Measurements from ENCODE around the gene ARHGEF39. TPM values are rescaled to one million over a fixed set of nuclear protein-coding genes. Genes with fewer than 3 reads are reported as not detected.

The ARHGEF39 gene
- total RNA-seq, 4 donors from 2014 or later = 0.52 to 2.2 (median 0.81) TPM

DNA sequence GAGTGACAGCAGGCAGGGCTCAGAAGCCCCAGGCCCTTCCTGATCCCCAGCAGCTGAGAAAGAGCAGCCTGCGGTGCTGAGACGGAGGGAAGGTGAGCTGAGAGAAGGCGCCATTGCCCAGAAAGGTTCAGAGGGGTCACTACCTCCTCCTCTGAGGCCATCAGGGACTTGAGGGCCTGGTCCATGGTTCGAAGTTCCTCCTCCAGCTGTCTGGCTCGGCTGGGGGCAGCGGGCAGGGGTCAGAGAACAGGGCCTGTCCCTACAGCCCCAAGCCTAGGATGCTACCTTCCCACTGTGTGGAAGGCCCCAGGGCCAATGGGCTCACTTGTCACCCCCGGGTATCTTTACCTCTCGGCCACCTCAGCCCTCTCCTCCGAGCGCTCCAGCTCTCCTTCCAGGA is 19.9 kb upstream of the ARHGEF39 start:
- WGBS, 2 donors (ENCODE audit: low coverage in 1 of 2) = 30 to 59% methylated on average over 5 to 9 of the region's 10 CpGs
- no peak for ATAC-seq
- H3K9me3 ChIP-seq = no peaks in the 10 kb centered on the region
- peaks cover 0 to 66% (median 0%) of the 10 kb centered on the region in 3 donors for H3K4me1 ChIP-seq
- H3K4me3 ChIP-seq = peak overlapping the region; percentile 79 to 81
- H3K36me3 ChIP-seq = peaks cover 0 to 70% of the 10 kb centered on the region in 2 donors
- H3K27ac ChIP-seq = peak overlapping the region; percentile 96 to 99 (median 98)
- no peak for TF ChIP-seq POLR2A (IDR thresholded peaks at IDR 0.05)
- peak; percentile 30 for TF ChIP-seq POLR2AphosphoS5 (IDR thresholded peaks at IDR 0.05)
- H3K27me3 ChIP-seq = no peaks in the 10 kb centered on the region

DNA sequence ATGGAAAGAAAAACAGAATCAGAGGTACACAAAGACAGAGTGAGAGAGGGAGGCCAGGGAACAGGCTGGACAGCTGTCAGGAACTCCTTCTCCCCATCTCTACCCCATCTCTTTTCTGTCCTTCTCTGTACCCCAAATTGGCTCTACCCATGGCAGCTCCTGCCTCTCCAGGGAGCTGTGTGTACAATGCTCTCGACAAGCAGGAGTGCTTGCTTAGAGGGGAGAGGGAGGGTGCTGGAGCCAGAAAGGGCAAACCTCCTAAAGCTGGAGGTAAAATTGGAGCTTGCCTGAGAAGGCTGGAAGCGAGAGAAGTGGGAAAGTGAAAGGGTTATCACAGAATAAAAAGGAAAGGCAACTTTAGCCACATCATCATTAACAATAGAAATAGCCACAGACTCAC is 18.3 kb upstream of the ARHGEF39 start:
- Histone ChIP-seq H3K27ac (peak overlapping the region; percentile 96 to 99 (median 98)), H3K9me3 (no peaks in the 10 kb centered on the region), H3K4me1 (peaks cover 0 to 64% (median 0%) of the 10 kb centered on the region in 3 donors), H3K4me3 (peak overlapping the region; percentile 79 to 81), H3K36me3 (peaks cover 0 to 67% of the 10 kb centered on the region in 2 donors), H3K27me3 (no peaks in the 10 kb centered on the region)
- no peak for ATAC-seq
- peak; percentile 33 for TF ChIP-seq POLR2AphosphoS5 (IDR thresholded peaks at IDR 0.05)
- no peak for TF ChIP-seq EP300 (IDR thresholded peaks at IDR 0.05)
- TF ChIP-seq POLR2A (IDR thresholded peaks at IDR 0.05) = peak in 1 of 2 donors; percentile 5
- TF ChIP-seq, protein P1, sequence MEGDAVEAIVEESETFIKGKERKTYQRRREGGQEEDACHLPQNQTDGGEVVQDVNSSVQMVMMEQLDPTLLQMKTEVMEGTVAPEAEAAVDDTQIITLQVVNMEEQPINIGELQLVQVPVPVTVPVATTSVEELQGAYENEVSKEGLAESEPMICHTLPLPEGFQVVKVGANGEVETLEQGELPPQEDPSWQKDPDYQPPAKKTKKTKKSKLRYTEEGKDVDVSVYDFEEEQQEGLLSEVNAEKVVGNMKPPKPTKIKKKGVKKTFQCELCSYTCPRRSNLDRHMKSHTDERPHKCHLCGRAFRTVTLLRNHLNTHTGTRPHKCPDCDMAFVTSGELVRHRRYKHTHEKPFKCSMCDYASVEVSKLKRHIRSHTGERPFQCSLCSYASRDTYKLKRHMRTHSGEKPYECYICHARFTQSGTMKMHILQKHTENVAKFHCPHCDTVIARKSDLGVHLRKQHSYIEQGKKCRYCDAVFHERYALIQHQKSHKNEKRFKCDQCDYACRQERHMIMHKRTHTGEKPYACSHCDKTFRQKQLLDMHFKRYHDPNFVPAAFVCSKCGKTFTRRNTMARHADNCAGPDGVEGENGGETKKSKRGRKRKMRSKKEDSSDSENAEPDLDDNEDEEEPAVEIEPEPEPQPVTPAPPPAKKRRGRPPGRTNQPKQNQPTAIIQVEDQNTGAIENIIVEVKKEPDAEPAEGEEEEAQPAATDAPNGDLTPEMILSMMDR (IDR thresholded peaks at IDR 0.05) = no peak
- WGBS, 2 donors (ENCODE audit: low coverage in 1 of 2) = 40 to 63% methylated on average over 1 of the region's 2 CpGs

- Histone ChIP-seq H3K36me3 (peaks cover 0 to 60% of the 10 kb centered on the region in 2 donors), H3K27ac (peak overlapping the region; percentile 96 to 99 (median 98)), H3K27me3 (no peaks in the 10 kb centered on the region), H3K4me1 (peaks cover 0 to 58% (median 0%) of the 10 kb centered on the region in 3 donors), H3K4me3 (peak overlapping the region; percentile 79 to 81), H3K9me3 (no peaks in the 10 kb centered on the region)
- TF ChIP-seq POLR2A (IDR thresholded peaks at IDR 0.05) = peak in 1 of 2 donors; percentile 24
- TF ChIP-seq, protein P1 (IDR thresholded peaks at IDR 0.05) = no peak
- TF ChIP-seq EP300 (IDR thresholded peaks at IDR 0.05) = no peak
- TF ChIP-seq POLR2AphosphoS5 (IDR thresholded peaks at IDR 0.05) = peak; percentile 79
- ATAC-seq = no peak
- WGBS, 2 donors (ENCODE audit: low coverage in 1 of 2) = 41 to 48% methylated on average over 4 to 6 of the region's 10 CpGs
Observed at GRCh38 chr9:35682520-35683315, 17.7 kb upstream of the ARHGEF39 start.

DNA sequence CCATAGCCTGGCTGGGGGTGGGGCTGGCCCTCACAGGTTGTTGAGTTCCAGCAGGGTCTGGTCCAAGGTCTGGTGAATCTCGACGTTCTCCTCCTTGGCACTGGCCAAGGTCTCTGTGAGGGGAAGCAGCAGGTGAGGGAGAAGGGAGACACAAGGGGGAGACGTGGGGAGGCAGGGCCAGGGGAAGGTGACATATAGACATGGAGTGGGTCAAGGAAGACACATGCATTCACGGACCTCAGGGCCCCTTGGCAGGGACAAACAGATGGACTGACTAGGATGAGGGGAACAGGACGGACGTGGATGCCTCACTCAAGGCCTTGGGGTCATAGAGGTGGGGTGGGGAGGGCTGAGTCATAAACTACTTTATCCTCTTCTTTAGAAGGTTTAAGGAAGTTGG is 17.1 kb upstream of the ARHGEF39 start:
- Histone ChIP-seq H3K36me3 (peaks cover 0 to 54% of the 10 kb centered on the region in 2 donors), H3K27me3 (no peaks in the 10 kb centered on the region), H3K4me3 (peak overlapping the region in 1 of 2 donors; percentile 81), H3K9me3 (no peaks in the 10 kb centered on the region), H3K4me1 (peaks cover 0 to 58% (median 0%) of the 10 kb centered on the region in 3 donors), H3K27ac (peak overlapping the region; percentile 96 to 99 (median 98))
- TF ChIP-seq POLR2AphosphoS5 (IDR thresholded peaks at IDR 0.05) = peak; percentile 80
- TF ChIP-seq, protein P1 (IDR thresholded peaks at IDR 0.05) = no peak
- TF ChIP-seq EP300 (IDR thresholded peaks at IDR 0.05) = no peak
- TF ChIP-seq POLR2A (IDR thresholded peaks at IDR 0.05) = no peak
- ATAC-seq = peak; percentile 6
- 37 to 53% methylated on average over 4 to 6 of the region's 6 CpGs for WGBS, 2 donors (ENCODE audit: low coverage in 1 of 2)

- Histone ChIP-seq H3K36me3 (peaks cover 0 to 49% of the 10 kb centered on the region in 2 donors), H3K4me1 (peaks cover 0 to 63% (median 2%) of the 10 kb centered on the region in 3 donors), H3K27ac (peak overlapping the region; percentile 96 to 99 (median 98)), H3K4me3 (peak overlapping the region in 1 of 2 donors; percentile 81), H3K27me3 (no peaks in the 10 kb centered on the region), H3K9me3 (no peaks in the 10 kb centered on the region)
- ATAC-seq = peak; percentile 4
- TF ChIP-seq, protein P1 (IDR thresholded peaks at IDR 0.05) = no peak
- TF ChIP-seq POLR2AphosphoS5 (IDR thresholded peaks at IDR 0.05) (peak; percentile 77), POLR2A (IDR thresholded peaks at IDR 0.05) (peak in 1 of 2 donors; percentile 27), EP300 (IDR thresholded peaks at IDR 0.05) (no peak)
- WGBS, 2 donors (ENCODE audit: low coverage in 1 of 2) = 80% methylated on average over 1 of the region's 3 CpGs; no CpG with 5 or more reads in 1 of the 2 donors
Observed at GRCh38 chr9:35681341-35682002, 16.5 kb upstream of the ARHGEF39 start.
